Measurements from ENCODE around the gene SLC9A7. TPM values are rescaled to one million over a fixed set of nuclear protein-coding genes. Genes with fewer than 3 reads are reported as not detected.
"Not testable (repeated sequence)": the region's sequence is repeated elsewhere in the genome, so short reads cannot be mapped to it uniquely, and the experiment has no call there.

The SLC9A7 gene
- total RNA-seq, 1 donor from 2014 or later: 30.6 TPM

GRCh38 chrX:46755671-46756070 lies 3.2 kb downstream of the SLC9A7 start:
- FAIRE-seq: no peak
- no peak for DNase-seq (ENCODE audit: low spot score in 2 of 2)

- FAIRE-seq (no peak), DNase-seq (ENCODE audit: low spot score in 2 of 2) (no peak)
These were observed 4.3 kb downstream of the SLC9A7 start for GRCh38 chrX:46754586-46755061.

GRCh38 chrX:46754036-46754435 lies 4.9 kb downstream of the SLC9A7 start:
- DNase-seq (ENCODE audit: low spot score in 2 of 2): no peak
- FAIRE-seq: no peak

- FAIRE-seq (no peak), DNase-seq (ENCODE audit: low spot score in 2 of 2) (no peak)
These were observed 8.0 kb downstream of the SLC9A7 start for GRCh38 chrX:46750889-46751288.

GRCh38 chrX:46744009-46744408 lies 14.9 kb downstream of the SLC9A7 start:
- no peak for FAIRE-seq
- DNase-seq (ENCODE audit: low spot score in 2 of 2): no peak

GRCh38 chrX:46743046-46743445 lies 15.9 kb downstream of the SLC9A7 start:
- DNase-seq (ENCODE audit: low spot score in 2 of 2) (no peak), FAIRE-seq (no peak)

GRCh38 chrX:46739736-46740135 lies 19.2 kb downstream of the SLC9A7 start:
- FAIRE-seq: no peak
- no peak for DNase-seq (ENCODE audit: low spot score in 2 of 2)

GRCh38 chrX:46737462-46737861 lies 21.5 kb downstream of the SLC9A7 start:
- no peak for FAIRE-seq
- no peak for DNase-seq (ENCODE audit: low spot score in 2 of 2)

- FAIRE-seq (no peak), DNase-seq (ENCODE audit: low spot score in 2 of 2) (no peak)
These were observed 21.9 kb downstream of the SLC9A7 start for GRCh38 chrX:46737041-46737440.

- DNase-seq (ENCODE audit: low spot score in 2 of 2): no peak
- FAIRE-seq: no peak
These were observed 23.3 kb downstream of the SLC9A7 start for GRCh38 chrX:46735622-46736021.

- no peak for DNase-seq (ENCODE audit: low spot score in 2 of 2)
- no peak for FAIRE-seq
These were observed 25.7 kb downstream of the SLC9A7 start for GRCh38 chrX:46733226-46733625.

GRCh38 chrX:46730765-46731164 lies 28.2 kb downstream of the SLC9A7 start:
- DNase-seq (ENCODE audit: low spot score in 2 of 2) (no peak), FAIRE-seq (no peak)

- no peak for FAIRE-seq
- DNase-seq (ENCODE audit: low spot score in 2 of 2): no peak
These were observed 31.5 kb downstream of the SLC9A7 start for GRCh38 chrX:46727441-46727840.

GRCh38 chrX:46723569-46723927 lies 35.4 kb downstream of the SLC9A7 start:
- DNase-seq (ENCODE audit: low spot score in 2 of 2); FAIRE-seq: not testable (repeated sequence)

GRCh38 chrX:46722742-46723568 lies 36.0 kb downstream of the SLC9A7 start:
- DNase-seq (ENCODE audit: low spot score in 2 of 2) (no peak), FAIRE-seq (no peak)

GRCh38 chrX:46716796-46717195 lies 42.1 kb downstream of the SLC9A7 start:
- no peak for FAIRE-seq
- DNase-seq (ENCODE audit: low spot score in 2 of 2): no peak

GRCh38 chrX:46715997-46716396 lies 42.9 kb downstream of the SLC9A7 start:
- no peak for FAIRE-seq

GRCh38 chrX:46715530-46715929 lies 43.4 kb downstream of the SLC9A7 start:
- no peak for FAIRE-seq
- DNase-seq (ENCODE audit: low spot score in 2 of 2): no peak

More at GRCh38 chrX:46715997-46716396, 42.9 kb downstream of the SLC9A7 start:
- no peak for DNase-seq (ENCODE audit: low spot score in 2 of 2)

- no peak for FAIRE-seq
These were observed 45.0 kb downstream of the SLC9A7 start for GRCh38 chrX:46713672-46714490.

GRCh38 chrX:46712764-46713163 lies 46.2 kb downstream of the SLC9A7 start:
- DNase-seq (ENCODE audit: low spot score in 2 of 2): no peak
- FAIRE-seq: no peak

More at GRCh38 chrX:46713672-46714490, 45.0 kb downstream of the SLC9A7 start:
- DNase-seq (ENCODE audit: low spot score in 2 of 2): no peak

GRCh38 chrX:46710927-46711623 lies 47.8 kb downstream of the SLC9A7 start:
- FAIRE-seq: no peak

More at GRCh38 chrX:46710927-46711623, 47.8 kb downstream of the SLC9A7 start:
- no peak for DNase-seq (ENCODE audit: low spot score in 2 of 2)
